IPS-NIHi7 (cell line): ENCODE measurements around the gene NTM.

Source experiments
- DNase-seq: peaks from one replicate; pipeline ENCODE4 v3.0.0; 2012; ENCODE audit warnings: mixed read lengths; ENCODE audit errors: extremely low spot score

NTM gene

GRCh38 chr11:131724436-131724975 is 354.1 kb downstream of the NTM start:
- no peak for DNase-seq

DNA sequence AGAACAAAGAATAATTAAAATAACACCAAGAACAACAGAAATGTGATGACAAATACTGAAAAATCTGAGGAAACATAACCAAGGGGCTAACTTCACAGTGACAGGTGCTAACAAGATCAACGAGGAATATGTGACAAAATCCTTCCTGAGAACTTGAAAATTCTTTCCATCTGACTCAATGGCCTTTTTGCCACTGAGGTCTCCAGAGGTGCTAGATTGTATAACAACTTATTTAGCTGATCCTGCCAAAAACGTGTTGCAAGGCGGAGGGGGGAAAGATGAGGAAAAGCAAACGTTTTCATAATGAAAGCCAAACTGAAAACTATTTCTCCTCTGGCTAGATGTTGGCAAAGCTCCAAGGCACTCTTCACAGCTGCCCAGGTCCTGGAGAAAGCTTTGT is 364.5 kb downstream of the NTM start:
- no peak for DNase-seq

- no peak for DNase-seq
These were observed 366.9 kb downstream of the NTM start for GRCh38 chr11:131737357-131737756.

- DNase-seq: no peak
These were observed 368.9 kb downstream of the NTM start for GRCh38 chr11:131739243-131739882.

GRCh38 chr11:131744847-131745246 is 374.4 kb downstream of the NTM start:
- DNase-seq: no peak

GRCh38 chr11:131745405-131745804 is 375.0 kb downstream of the NTM start:
- no peak for DNase-seq

GRCh38 chr11:131746201-131746600 is 375.8 kb downstream of the NTM start:
- DNase-seq: no peak

- DNase-seq: peak; percentile 76
These were observed 378.0 kb downstream of the NTM start for GRCh38 chr11:131748151-131749050.

GRCh38 chr11:131749101-131749500 is 378.7 kb downstream of the NTM start:
- no peak for DNase-seq

GRCh38 chr11:131750152-131750551 is 379.7 kb downstream of the NTM start:
- no peak for DNase-seq

DNA sequence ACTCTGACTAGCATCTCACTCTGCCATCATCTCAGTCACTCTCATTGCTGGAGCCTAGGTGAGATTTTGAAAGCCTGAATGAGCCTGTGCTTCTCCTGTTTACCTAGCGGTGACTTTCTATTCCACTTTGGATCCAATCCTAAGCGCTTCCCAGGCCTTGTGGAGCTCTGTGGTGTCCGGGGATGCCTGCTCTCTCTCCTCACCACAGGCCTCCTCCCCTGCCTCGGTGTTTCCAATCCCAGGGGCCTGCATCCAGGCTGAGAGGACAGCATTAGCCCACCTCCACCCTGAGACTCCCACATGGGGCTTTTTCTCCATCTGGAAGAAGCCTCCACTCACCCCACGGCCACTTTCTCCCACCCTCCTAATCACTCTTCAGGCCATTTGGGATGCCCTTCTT is 380.3 kb downstream of the NTM start:
- DNase-seq: no peak

DNA sequence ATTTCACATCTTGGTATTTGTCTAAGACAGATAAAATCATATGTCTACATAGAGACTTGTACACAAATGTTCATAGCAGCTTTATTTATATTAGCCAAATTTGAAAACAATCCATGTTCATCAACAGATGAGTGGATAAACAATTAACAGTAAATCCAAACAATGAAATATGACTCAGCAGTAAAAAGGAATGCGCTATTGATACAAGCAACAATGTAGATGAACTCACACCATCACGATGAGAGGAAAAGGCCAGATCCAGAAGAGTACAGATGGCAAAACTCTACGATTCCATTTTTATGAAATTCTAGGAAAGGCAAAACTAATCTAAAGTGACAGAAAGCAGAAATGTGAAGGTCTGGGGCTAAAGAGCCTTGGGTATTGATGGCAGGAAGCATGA is 384.3 kb downstream of the NTM start:
- no peak for DNase-seq

GRCh38 chr11:131756479-131757110 is 386.2 kb downstream of the NTM start:
- DNase-seq: no peak

DNA sequence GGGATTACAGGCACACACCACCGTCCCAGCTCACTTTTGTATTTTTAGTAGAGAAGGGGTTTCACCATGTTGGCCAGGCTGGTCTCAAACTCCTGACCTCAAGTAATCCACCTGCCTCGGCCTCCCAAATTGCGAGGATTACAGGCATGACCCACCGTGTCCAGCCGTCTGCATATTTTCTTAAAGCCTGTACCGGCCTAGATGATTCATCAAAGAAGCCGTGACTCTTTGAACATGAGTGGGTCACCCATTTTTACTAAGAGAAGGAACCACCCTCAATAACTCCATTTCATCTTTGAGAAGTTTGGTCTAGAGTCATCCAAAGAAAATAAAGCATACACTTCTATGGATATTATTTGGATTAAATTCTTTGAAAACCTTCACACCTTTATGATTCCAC is 388.3 kb downstream of the NTM start:
- DNase-seq: no peak

DNA sequence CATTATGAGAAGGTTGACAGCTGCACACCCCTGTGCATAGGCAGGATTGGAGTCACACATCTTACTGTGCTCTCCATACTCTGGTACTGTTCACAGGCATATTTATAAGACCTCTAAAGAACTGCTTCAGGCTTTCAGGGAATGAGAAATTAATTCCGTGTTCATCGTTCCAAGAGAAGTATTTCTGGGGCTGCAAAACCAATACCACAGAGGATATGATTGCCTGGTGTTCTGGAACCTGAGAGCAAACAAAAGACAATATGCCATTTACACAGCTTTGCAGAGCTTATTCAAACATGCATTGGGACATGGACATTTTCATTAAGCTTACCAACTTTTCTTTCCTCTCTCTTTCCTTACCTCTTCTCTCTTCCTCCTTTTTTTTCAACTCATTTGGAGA is 388.7 kb downstream of the NTM start:
- DNase-seq: no peak

DNA sequence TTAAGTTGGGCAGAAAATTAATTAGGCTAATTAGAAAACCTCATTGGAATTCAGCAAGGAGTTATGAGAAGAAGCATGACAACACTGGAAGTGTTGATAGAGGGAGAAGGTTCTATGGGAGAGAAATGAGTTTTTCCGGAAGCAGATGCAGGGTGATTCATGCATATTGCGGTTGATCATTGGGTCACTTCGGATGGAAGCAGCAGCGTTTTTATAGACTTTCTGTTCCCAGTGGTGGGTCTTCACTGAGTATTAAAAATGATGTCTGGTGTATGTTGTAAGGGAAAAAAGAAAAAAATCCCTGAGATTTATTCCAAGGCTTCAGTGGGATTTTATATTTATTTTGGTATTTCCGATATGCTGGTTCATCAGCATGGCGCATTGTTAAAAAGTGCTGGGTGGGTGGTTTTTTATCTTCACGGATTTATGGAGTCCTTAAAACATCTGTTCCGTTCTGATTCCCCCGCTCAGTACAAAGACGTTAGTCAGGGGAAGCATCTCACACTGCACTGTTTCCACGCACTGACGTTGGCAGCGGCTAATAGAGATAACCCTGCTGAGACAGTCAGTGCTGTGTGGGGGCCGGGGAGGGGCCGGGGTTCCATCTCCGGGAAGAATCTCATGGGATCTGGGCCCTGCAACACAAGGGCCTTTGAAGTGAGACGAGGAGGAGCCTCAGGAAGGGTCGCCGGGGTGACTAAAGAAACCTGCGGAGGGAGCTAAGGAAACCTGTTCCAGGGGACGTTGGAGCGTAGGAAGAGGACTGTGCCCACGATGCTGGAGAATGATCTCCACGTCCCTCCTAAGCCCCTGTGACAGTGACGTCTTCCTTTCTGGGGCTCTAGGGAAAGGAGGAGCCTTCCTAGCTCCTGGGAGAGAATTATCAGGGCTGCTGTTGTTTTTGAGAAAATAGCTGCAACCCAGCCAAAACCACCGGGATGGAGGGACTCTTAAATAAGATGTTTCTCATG is 390.0 kb downstream of the NTM start:
- peak; percentile 65 for DNase-seq

- DNase-seq: no peak
These were observed 392.1 kb downstream of the NTM start for GRCh38 chr11:131762346-131763110.

- DNase-seq: no peak
These were observed 392.9 kb downstream of the NTM start for GRCh38 chr11:131763193-131763890.

GRCh38 chr11:131764126-131764525 is 393.7 kb downstream of the NTM start:
- DNase-seq: no peak

DNA sequence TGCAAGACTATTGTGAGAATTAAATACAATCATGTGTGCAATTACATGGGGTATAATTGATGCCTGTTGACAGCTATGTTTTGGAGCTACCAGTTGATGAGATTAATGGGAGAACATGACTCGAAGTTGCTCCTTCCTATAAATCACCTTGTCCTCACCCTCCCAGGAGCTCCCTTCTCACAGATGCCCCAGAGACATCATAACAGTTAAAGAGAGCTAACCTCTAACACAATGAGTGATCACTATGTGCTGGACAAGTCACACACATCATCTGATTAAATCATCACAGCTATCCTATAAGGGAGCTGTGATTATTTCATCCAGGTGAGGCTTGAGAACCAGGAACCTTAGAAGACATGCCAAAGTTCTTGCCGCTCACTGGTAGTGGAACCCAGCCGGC is 394.2 kb downstream of the NTM start:
- no peak for DNase-seq
